H9 (cell line): ENCODE results near the gene ZFAND3. TPM values are rescaled to one million over a fixed set of nuclear protein-coding genes. Genes with fewer than 3 reads are reported as not detected.

Experiments used
- DNase-seq: peaks from one replicate; pipeline ENCODE4 v3.0.0-alpha.2; 2017
- H2AFZ ChIP-seq: one replicate; pipeline ENCODE4 v1.6.1; 2013; ENCODE audit warnings: mild to moderate bottlenecking, low read length, control low read depth, moderate library complexity
- H2AK5ac ChIP-seq: 2 replicates; pipeline ENCODE4 v1.6.1; 2013; ENCODE audit warnings: low read length, control low read depth, mixed read lengths; ENCODE audit not compliant: insufficient read length
- H2BK120ac ChIP-seq: one replicate; pipeline ENCODE4 v1.6.1; 2013; ENCODE audit warnings: low read depth, mild to moderate bottlenecking, low read length, control low read depth, inconsistent platforms; ENCODE audit not compliant: poor library complexity, severe bottlenecking
- H2BK12ac ChIP-seq: 2 replicates; pipeline ENCODE4 v1.6.1; 2013; ENCODE audit warnings: low read length, control low read depth, mixed read lengths, low read depth; ENCODE audit not compliant: insufficient read length
- H2BK15ac ChIP-seq: 2 replicates; pipeline ENCODE4 v1.6.1; 2013; ENCODE audit warnings: low read depth, low read length, control low read depth
- H2BK20ac ChIP-seq: one replicate; pipeline ENCODE4 v1.6.1; 2013; ENCODE audit warnings: low read depth, mild to moderate bottlenecking, low read length, control low read depth, inconsistent platforms; ENCODE audit not compliant: poor library complexity, severe bottlenecking
- H2BK5ac ChIP-seq: 2 replicates; pipeline ENCODE4 v1.6.1; 2013; ENCODE audit warnings: low read length, control low read depth, mixed read lengths; ENCODE audit not compliant: insufficient read length
- H3K14ac ChIP-seq: 2 replicates; pipeline ENCODE4 v1.6.1; 2013; ENCODE audit warnings: low read length, control low read depth; ENCODE audit not compliant: insufficient read depth
- H3K18ac ChIP-seq: 2 replicates; pipeline ENCODE4 v1.6.1; 2013; ENCODE audit warnings: low read depth, mild to moderate bottlenecking, mixed read lengths, low read length, control low read depth; ENCODE audit not compliant: insufficient read length
- H3K23ac ChIP-seq: 2 replicates; pipeline ENCODE4 v1.6.1; 2013; ENCODE audit warnings: low read length, control low read depth, mixed read lengths, low read depth; ENCODE audit not compliant: insufficient read length
- H3K23me2 ChIP-seq: 2 replicates; pipeline ENCODE4 v1.6.1; 2013; ENCODE audit warnings: low read depth, mild to moderate bottlenecking, mixed read lengths, low read length, control low read depth; ENCODE audit not compliant: insufficient read length, poor library complexity, severe bottlenecking
- H3K27ac ChIP-seq: 2 replicates; pipeline ENCODE4 v1.5.1; 2013; ENCODE audit warnings: low read length, control low read depth, mixed read lengths, low read depth; ENCODE audit not compliant: insufficient read length
- H3K27me3 ChIP-seq: 2 replicates; pipeline ENCODE4 v1.6.1; 2013; ENCODE audit warnings: low read length, control low read depth, inconsistent platforms; ENCODE audit not compliant: insufficient read depth
- H3K4ac ChIP-seq: 2 replicates; pipeline ENCODE4 v1.6.1; 2013; ENCODE audit warnings: low read depth, mild to moderate bottlenecking, control low read depth, inconsistent platforms, low read length, moderate library complexity
- H3K4me1 ChIP-seq: 2 replicates; pipeline ENCODE4 v1.6.1; 2013; ENCODE audit warnings: low read length, control low read depth, inconsistent platforms; ENCODE audit not compliant: insufficient read depth
- H3K4me2 ChIP-seq: 2 replicates; pipeline ENCODE4 v1.6.1; 2013; ENCODE audit warnings: low read length, control low read depth, mixed read lengths; ENCODE audit not compliant: insufficient read length, insufficient read depth
- H3K56ac ChIP-seq: 2 replicates; pipeline ENCODE4 v1.6.1; 2013; ENCODE audit warnings: low read depth, mild to moderate bottlenecking, mixed read lengths, low read length, control low read depth; ENCODE audit not compliant: insufficient read length
- H3K79me1 ChIP-seq: 2 replicates; pipeline ENCODE4 v1.6.1; 2013; ENCODE audit warnings: low read depth, mild to moderate bottlenecking, moderate library complexity, low read length, control low read depth, inconsistent platforms; ENCODE audit not compliant: insufficient read depth, poor library complexity, severe bottlenecking
- H3K79me2 ChIP-seq: 2 replicates; pipeline ENCODE4 v1.6.1; 2013; ENCODE audit warnings: low read length, control low read depth, inconsistent platforms; ENCODE audit not compliant: insufficient read depth
- H3K9ac ChIP-seq: 2 replicates; pipeline ENCODE4 v1.6.1; 2013; ENCODE audit warnings: low read length, control low read depth, mixed read lengths; ENCODE audit not compliant: insufficient read length; ENCODE audit errors: extremely low read depth
- H3K9me3 ChIP-seq: one replicate; pipeline ENCODE4 v1.6.1; 2013; ENCODE audit warnings: low read depth, low read length, inconsistent platforms; ENCODE audit not compliant: control insufficient read depth
- H3T11ph ChIP-seq: one replicate; pipeline ENCODE4 v1.6.1; 2013; ENCODE audit warnings: mild to moderate bottlenecking, low read length, control low read depth, inconsistent platforms
- H4K20me1 ChIP-seq: one replicate; pipeline ENCODE4 v1.6.1; 2013; ENCODE audit not compliant: control insufficient read depth, insufficient read length, insufficient read depth
- H4K5ac ChIP-seq: 2 replicates; pipeline ENCODE4 v1.6.1; 2013; ENCODE audit warnings: low read depth, mild to moderate bottlenecking, mixed read lengths, low read length, control low read depth; ENCODE audit not compliant: insufficient read length
- H4K8ac ChIP-seq: replicated peaks from 2 replicates; pipeline ENCODE4 v1.6.1; 2013; ENCODE audit warnings: low read length, control low read depth, mixed read lengths, low read depth; ENCODE audit not compliant: insufficient read length
- H4K91ac ChIP-seq: 2 replicates; pipeline ENCODE4 v1.6.1; 2013; ENCODE audit warnings: low read depth, mild to moderate bottlenecking, moderate library complexity, mixed read lengths, low read length, control low read depth; ENCODE audit not compliant: insufficient read length
- H3K27ac Mint-ChIP-seq, 3 experiments: 2 replicates in 2 of 3; 3 replicates in 1 of 3; pipeline ENCODE4 v1.8.0; 2020 to 2021; ENCODE audit warnings: mixed read lengths in 3 of 3, mild to moderate bottlenecking in 1 of 3, moderate library complexity in 1 of 3
- H3K27me3 Mint-ChIP-seq: 2 replicates; pipeline ENCODE4 v1.8.0; 2021; ENCODE audit warnings: low read depth, mild to moderate bottlenecking, moderate library complexity, mixed read lengths
- H3K36me3 Mint-ChIP-seq, 3 experiments: 2 replicates in 2 of 3; 3 replicates in 1 of 3; pipeline ENCODE4 v1.8.0; 2020 to 2021; ENCODE audit warnings: low read depth in 3 of 3, mixed read lengths in 3 of 3; ENCODE audit not compliant: insufficient read depth in 1 of 3
- H3K4me1 Mint-ChIP-seq, 2 experiments: 2 replicates each; pipeline ENCODE4 v1.8.0; 2020; ENCODE audit warnings: mixed read lengths in 2 of 2
- H3K4me3 Mint-ChIP-seq, 2 experiments: 2 replicates in 1 of 2; 3 replicates in 1 of 2; pipeline ENCODE4 v1.8.0; 2020 to 2021; ENCODE audit warnings: mild to moderate bottlenecking in 2 of 2, mixed read lengths in 2 of 2, moderate library complexity in 1 of 2
- H3K9me3 Mint-ChIP-seq, 2 experiments: 2 replicates in 1 of 2; 3 replicates in 1 of 2; pipeline ENCODE4 v1.8.0; 2020; ENCODE audit warnings: mild to moderate bottlenecking in 2 of 2, mixed read lengths in 2 of 2, moderate library complexity in 1 of 2
- WGBS: extraction: QIAGEN DNeasy Blood & Tissue Kit; methylation state at CpG from one replicate; pipeline ENCODE4 v1.1.7; 2013; ENCODE audit warnings: missing lambda C conversion rate, low lambda C conversion rate, mixed read lengths; ENCODE audit not compliant: insufficient read length; ENCODE audit errors: extremely low coverage; 5-methylcytosine and 5-hydroxymethylcytosine counted together
- total RNA-seq: library from RNA; stranded (reverse); gene quantifications from 2 replicates; pipeline ENCODE4 v1.2.1, GENCODE V29; 2021
- TF ChIP-seq, protein P1 (sequence below): fragments of 200-600 bp; sonication (generic); conservative IDR thresholded peaks from 3 replicates; pipeline ENCODE4 v1.8.0; 2021; ENCODE audit warnings: antibody characterized with exemption, mild to moderate bottlenecking

ZFAND3 gene
- total RNA-seq, 1 experiment from 2014 or later, result 57.7 TPM

GRCh38 chr6:38194282-38194572 lies 374.7 kb downstream of the ZFAND3 start:
- H3K27me3 Mint-ChIP-seq, result no peaks in the 10 kb centered on the region
- H2AFZ ChIP-seq, result no peak overlapping the region

More at GRCh38 chr6:38194282-38194572, 374.7 kb downstream of the ZFAND3 start:
- H3K4me3 Mint-ChIP-seq, result no peak overlapping the region
- Histone ChIP-seq H3K27ac (no peak overlapping the region), H3K27me3 (no peaks in the 10 kb centered on the region), H4K91ac (no peak overlapping the region), H3K4me1 (peaks cover 8% of the 10 kb centered on the region; the same call in 1 of the 2 replicates), H3K56ac (no peak overlapping the region), H2BK12ac (no peak overlapping the region), H3K4ac (no peak overlapping the region), H4K5ac (no peak overlapping the region), H3K18ac (no peak overlapping the region), H4K20me1 (no peaks in the 10 kb centered on the region), H3K14ac (no peak overlapping the region), H3K23me2 (no peaks in the 10 kb centered on the region), H3K4me2 (no peak overlapping the region), H3K79me1 (no peaks in the 10 kb centered on the region), H2BK5ac (no peak overlapping the region), H2AK5ac (no peak overlapping the region), H3K79me2 (no peaks in the 10 kb centered on the region), H3K23ac (no peak overlapping the region), H3K9me3 (no peaks in the 10 kb centered on the region), H4K8ac (no peak overlapping the region), H3T11ph (no peak overlapping the region), H2BK15ac (no peak overlapping the region), H3K9ac (no peak overlapping the region), H2BK120ac (no peak overlapping the region), H2BK20ac (no peak overlapping the region)
- TF ChIP-seq, protein P1, sequence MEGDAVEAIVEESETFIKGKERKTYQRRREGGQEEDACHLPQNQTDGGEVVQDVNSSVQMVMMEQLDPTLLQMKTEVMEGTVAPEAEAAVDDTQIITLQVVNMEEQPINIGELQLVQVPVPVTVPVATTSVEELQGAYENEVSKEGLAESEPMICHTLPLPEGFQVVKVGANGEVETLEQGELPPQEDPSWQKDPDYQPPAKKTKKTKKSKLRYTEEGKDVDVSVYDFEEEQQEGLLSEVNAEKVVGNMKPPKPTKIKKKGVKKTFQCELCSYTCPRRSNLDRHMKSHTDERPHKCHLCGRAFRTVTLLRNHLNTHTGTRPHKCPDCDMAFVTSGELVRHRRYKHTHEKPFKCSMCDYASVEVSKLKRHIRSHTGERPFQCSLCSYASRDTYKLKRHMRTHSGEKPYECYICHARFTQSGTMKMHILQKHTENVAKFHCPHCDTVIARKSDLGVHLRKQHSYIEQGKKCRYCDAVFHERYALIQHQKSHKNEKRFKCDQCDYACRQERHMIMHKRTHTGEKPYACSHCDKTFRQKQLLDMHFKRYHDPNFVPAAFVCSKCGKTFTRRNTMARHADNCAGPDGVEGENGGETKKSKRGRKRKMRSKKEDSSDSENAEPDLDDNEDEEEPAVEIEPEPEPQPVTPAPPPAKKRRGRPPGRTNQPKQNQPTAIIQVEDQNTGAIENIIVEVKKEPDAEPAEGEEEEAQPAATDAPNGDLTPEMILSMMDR, result no peak
- peaks cover 36 to 44% of the 10 kb centered on the region in 2 experiments for H3K4me1 Mint-ChIP-seq
- H3K36me3 Mint-ChIP-seq, result no peaks in the 10 kb centered on the region
- DNase-seq, result no peak
- no CpG with 5 or more reads among the region's 2 CpGs for whole genome bisulfite sequencing
- H3K9me3 Mint-ChIP-seq, result no peaks in the 10 kb centered on the region
- H3K27ac Mint-ChIP-seq, result no peak overlapping the region
